ENCODE data around the gene NDUFS4.
"Not testable (repeated sequence)": the region's sequence is repeated elsewhere in the genome, so short reads cannot be mapped to it uniquely, and the experiment has no call there.

Gene NDUFS4

GRCh38 chr5:53575831-53576230 lies 15.4 kb downstream of the NDUFS4 start:
- no peak for DNase-seq (ENCODE audit: low read depth)

DNA sequence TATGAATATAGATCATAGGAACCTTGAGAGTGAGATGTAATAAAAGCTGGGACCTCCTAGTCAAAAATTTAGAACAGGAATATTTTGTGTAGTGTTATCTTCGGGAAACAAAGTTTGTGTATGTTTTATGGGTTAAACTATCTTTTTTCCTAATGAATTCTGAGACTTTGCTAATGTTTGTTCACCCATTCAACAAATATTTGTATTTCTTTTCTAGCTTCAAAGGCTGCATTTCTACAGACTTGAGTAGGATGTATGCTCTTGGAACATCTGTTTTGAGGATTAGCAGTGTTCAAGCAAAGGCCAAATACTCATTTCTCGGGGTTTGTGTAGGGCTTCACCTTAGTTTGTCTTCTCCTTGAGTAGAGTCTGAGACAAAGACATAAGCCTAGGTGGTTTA lies 16.2 kb downstream of the NDUFS4 start:
- no peak for DNase-seq (ENCODE audit: low read depth)

GRCh38 chr5:53578854-53579253 lies 18.4 kb downstream of the NDUFS4 start:
- DNase-seq (ENCODE audit: low read depth) = no peak

- no peak for DNase-seq (ENCODE audit: low read depth)
Measured at GRCh38 chr5:53580547-53580946, 20.1 kb downstream of the NDUFS4 start.

GRCh38 chr5:53582225-53582624 lies 21.8 kb downstream of the NDUFS4 start:
- DNase-seq (ENCODE audit: low read depth) = no peak

- DNase-seq (ENCODE audit: low read depth) = no peak
Measured at GRCh38 chr5:53590759-53591158, 30.3 kb downstream of the NDUFS4 start.

- no peak for DNase-seq (ENCODE audit: low read depth)
Measured at GRCh38 chr5:53594419-53594818, 34.0 kb downstream of the NDUFS4 start.

DNA sequence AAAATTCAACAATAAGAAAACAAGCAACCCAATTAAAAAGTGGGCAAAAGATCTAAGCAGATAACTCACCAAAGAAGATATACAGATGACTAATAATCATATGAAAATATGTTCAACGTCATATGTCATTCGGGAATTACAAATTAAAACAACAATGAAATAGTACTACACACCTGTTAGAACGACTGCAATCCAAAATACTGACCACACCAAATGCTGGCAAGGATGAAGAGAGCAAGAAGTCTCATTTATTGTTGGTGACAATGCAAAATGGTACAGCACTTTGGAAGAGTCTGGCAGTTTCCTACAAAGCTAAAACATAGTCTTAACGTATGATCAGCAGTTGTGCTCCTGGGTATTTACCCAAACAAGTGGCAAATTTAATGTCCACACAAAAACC lies 37.5 kb downstream of the NDUFS4 start:
- DNase-seq (ENCODE audit: low read depth) = no peak

GRCh38 chr5:53601570-53601969 lies 41.1 kb downstream of the NDUFS4 start:
- DNase-seq (ENCODE audit: low read depth) = no peak

- no peak for DNase-seq (ENCODE audit: low read depth)
Measured at GRCh38 chr5:53603009-53603687, 42.7 kb downstream of the NDUFS4 start.

DNA sequence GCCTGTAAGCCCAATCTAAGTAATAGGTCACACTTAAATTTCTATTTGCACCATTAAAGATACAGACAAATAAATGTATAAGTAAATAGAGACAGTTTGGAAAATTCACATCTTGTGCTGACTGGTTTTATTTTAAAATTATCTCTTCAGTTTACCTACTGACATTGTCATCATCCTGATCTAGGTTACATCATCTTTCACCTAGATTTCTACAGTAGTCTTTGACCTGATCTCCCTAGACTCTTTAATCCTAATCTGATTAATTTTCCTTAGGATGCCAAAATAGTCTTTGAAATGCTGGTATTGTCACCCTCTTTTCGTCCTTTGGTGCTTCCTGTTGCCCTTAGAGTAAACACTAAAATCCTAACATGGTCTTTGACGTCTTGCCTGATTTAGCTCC lies 43.9 kb downstream of the NDUFS4 start:
- no peak for DNase-seq (ENCODE audit: low read depth)

DNA sequence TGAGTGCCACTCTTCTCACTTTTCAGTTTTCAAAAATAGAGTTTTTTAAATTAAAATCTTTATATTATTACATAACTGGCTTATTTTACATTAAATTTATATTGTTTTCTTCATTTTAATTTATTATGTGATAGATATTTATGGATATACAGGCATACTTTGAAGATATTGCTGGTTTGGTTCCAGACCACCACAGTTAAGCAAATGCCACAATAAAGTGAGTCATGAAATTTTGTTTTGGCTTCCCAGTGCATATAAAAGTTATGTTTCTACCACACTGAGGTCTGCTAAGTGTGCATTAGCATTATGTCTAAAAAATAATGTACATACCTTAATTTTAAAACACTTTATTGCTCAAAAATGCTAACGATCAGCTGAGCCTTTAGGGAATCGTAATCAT lies 47.4 kb downstream of the NDUFS4 start:
- no peak for DNase-seq (ENCODE audit: low read depth)

GRCh38 chr5:53608897-53609296 lies 48.5 kb downstream of the NDUFS4 start:
- not testable (repeated sequence) for DNase-seq (ENCODE audit: low read depth)

DNA sequence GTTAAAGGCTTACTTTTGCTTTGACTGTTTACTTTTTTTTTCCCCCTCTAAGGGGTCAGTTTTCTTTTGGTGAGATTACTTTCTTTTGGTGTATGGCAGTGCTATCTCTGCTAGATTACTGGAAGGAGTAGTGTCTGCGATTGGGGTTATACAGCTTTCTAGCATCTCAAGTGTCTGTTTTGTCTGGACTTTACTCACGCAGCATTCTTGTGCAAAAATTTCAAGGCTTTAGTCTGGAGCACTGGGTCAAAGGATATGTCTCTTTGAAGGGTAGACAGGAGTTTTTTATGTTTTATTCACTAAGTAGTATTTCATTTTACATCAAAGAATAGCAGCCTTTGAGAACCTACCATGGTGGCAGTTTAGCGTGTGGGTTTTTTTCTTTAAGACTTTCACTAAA lies 52.6 kb downstream of the NDUFS4 start:
- DNase-seq (ENCODE audit: low read depth) = no peak

- DNase-seq (ENCODE audit: low read depth) = no peak
Measured at GRCh38 chr5:53613536-53613935, 53.1 kb downstream of the NDUFS4 start.

DNA sequence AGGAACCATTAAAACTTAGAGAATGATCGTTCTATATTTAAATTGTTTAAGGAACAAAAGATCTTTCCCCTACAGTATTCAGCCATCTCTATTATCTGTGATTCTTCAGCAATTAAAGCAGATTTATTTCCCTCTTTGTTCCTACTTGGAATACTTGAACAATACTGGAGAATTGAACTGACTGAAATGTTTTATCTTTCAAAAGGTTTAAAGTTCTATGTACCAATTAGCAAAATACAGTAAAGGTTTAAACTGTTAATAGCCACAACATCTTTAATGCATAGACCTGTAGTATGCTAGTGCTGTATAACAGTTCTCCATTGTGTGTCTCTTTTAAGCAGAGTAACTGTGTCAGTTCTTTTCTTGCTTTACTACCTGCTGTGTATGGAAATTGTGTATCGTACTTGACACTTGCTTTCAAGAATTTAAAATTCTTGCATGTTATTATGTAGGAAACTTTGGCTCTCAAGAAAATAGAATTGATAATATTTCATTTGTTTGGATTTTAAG lies 54.0 kb downstream of the NDUFS4 start:
- no peak for DNase-seq (ENCODE audit: low read depth)

DNA sequence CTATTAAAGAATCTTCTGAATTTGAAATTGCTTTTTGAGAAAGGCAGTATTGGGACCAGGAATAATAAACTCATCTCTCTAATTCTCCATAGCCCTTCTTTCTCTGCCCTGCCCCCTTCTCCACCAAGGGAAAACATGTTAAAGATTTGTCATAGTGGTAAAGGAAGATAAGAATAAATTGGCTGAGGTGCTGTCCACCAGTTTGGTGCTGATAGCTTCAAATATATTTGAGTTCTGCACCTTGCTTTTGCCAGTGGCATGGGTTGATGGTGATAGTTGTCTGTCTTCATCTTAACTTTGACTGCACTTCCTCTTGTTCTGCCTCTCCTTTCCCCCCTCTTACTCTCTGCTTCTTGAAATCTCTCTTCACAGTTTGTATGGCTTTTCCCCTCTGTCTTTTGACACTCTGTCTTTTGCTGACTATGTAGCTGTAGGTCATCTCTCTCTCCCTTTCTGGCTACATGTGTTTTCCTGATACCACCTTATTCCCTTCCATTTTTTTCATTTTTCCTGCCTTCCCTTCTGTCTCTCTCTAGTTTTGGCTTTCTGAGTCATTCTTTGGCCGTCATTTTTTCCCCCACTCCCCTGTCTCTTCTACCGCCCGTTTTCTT lies 56.6 kb downstream of the NDUFS4 start:
- DNase-seq (ENCODE audit: low read depth) = no peak

- DNase-seq (ENCODE audit: low read depth) = no peak
Measured at GRCh38 chr5:53631251-53631650, 70.8 kb downstream of the NDUFS4 start.

DNA sequence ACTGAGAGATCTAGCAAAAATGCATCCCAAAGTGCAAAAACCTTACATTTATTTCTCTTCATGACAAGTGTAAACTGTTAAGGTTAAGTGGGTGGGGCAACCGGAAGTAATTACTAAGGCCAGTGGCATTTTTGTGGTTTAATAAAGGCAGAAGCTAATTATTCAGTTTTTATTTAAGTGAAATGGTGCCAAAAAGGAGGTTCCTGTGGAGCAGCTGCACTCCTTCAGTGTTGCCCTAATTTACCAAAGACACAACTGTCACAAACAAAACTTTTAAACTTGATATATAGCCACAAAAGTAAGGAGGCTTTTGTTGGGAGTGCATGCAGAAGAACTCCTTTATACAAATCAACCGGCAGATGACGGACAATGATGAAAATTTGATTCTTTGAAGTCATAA lies 81.6 kb downstream of the NDUFS4 start:
- DNase-seq (ENCODE audit: low read depth) = no peak

DNA sequence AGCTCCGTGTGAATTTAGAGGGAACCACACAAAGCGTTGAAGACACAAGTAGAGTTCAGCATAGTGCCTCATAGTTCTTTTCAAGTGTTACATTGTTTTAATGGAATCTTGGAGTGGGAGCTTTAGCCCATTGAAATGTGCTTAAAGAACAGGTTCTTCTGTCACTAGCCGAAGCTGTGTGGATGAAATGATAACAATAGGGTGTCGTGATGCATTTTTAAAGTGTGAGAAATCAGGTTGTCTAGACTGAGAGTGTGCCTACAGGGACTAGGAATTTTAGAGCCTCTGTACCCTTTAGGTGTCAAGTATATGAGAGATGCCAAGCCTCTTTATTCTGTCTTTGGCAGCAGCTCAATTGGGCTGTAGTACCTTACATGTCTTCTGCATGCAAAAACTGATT lies 83.0 kb downstream of the NDUFS4 start:
- DNase-seq (ENCODE audit: low read depth) = no peak

DNA sequence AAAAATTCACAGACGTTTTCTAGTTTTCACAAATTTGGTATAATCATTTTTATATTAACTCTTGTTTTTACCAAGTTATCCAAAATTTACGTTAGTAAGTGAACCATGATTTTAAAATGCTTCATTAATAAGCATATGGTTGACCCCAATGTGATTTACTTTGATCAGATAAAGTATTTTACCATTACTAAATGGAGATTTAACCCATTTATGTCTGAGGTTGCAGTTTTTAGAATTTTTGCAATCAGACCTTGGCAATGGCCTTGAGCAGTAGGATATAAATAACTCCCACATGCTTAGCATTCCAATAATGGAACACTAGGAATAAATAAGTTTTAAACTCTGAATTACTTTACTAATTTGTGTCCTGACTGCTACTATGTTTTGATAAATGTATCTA lies 84.6 kb downstream of the NDUFS4 start:
- DNase-seq (ENCODE audit: low read depth) = no peak

DNA sequence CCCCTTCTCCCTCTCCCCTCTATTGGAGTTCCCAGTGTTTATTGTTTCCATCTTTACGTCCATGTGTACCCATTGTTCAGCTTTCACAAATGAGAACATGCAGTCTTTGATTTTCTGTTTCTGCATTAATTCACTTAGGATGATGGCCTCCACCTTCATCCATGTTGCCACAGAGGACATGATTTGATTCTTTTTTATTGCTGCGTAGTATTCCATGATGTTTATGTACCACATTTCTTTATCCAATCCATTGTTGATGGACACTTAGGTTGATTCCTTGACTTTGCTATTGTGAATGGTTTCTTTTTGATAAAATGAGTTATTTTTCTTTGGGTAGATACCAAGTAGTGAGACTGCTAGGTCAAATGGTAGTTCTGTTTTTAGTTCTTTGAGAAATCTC lies 88.9 kb downstream of the NDUFS4 start:
- no peak for DNase-seq (ENCODE audit: low read depth)

GRCh38 chr5:53660573-53660972 lies 100.1 kb downstream of the NDUFS4 start:
- not testable (repeated sequence) for DNase-seq (ENCODE audit: low read depth)

GRCh38 chr5:53665313-53665712 lies 104.9 kb downstream of the NDUFS4 start:
- not testable (repeated sequence) for DNase-seq (ENCODE audit: low read depth)
